ENCODE measurements around the gene ZNF165. TPM values are rescaled to one million over a fixed set of nuclear protein-coding genes. Genes with fewer than 3 reads are reported as not detected.

Gene ZNF165
- total and polyA plus RNA-seq, 4 donors: 0.24 to 2.1 (median 0.52) TPM

GRCh38 chr6:28124971-28125353 lies 44.6 kb downstream of the ZNF165 start:
- no peaks in the 10 kb centered on the region for H3K27me3 ChIP-seq (ENCODE audit: control insufficient read depth in 1 of 2, insufficient read depth in 2 of 2, low read length in 1 of 2)
- intact Hi-C loops (cut with DNase I): loop anchor here in 1 of 2 donors (5.0 kb wide), 1 partner anchor 43 kb away; the partner anchor contains the start of gene ZNF165
- ATAC-seq (ENCODE audit: low FRiP score): peak; percentile 8
- H3K4me3 ChIP-seq (ENCODE audit: low read length in 2 of 2): peak overlapping the region; percentile 33 to 65
- no peak for DNase-seq
- peak overlapping the region in 1 of 2 donors; percentile 55 for H3K27ac ChIP-seq (ENCODE audit: low read depth in 1 of 2, low read length in 2 of 2)
- H3K4me1 ChIP-seq (ENCODE audit: control insufficient read depth in 1 of 2, insufficient read depth in 2 of 2, low read length in 2 of 2): no peaks in the 10 kb centered on the region
- no peaks in the 10 kb centered on the region for H3K9me3 ChIP-seq (ENCODE audit: control insufficient read depth, low read length)
- H3K36me3 ChIP-seq (ENCODE audit: control insufficient read depth in 1 of 2, insufficient read depth in 2 of 2, low read length in 1 of 2): peaks cover 3 to 4% of the 10 kb centered on the region in 2 donors
- 6 to 10% methylated on average over 6 of the region's 6 CpGs for WGBS, 2 donors

- Histone ChIP-seq H3K4me3 (ENCODE audit: low read length in 2 of 2) (no peak overlapping the region), H3K36me3 (ENCODE audit: control insufficient read depth in 1 of 2, insufficient read depth in 2 of 2, low read length in 1 of 2) (peaks cover under 1 to 3% of the 10 kb centered on the region in 2 donors), H3K27ac (ENCODE audit: low read depth in 1 of 2, low read length in 2 of 2) (no peak overlapping the region), H3K27me3 (ENCODE audit: control insufficient read depth in 1 of 2, insufficient read depth in 2 of 2, low read length in 1 of 2) (no peaks in the 10 kb centered on the region), H3K4me1 (ENCODE audit: control insufficient read depth in 1 of 2, insufficient read depth in 2 of 2, low read length in 2 of 2) (no peaks in the 10 kb centered on the region), H3K9me3 (ENCODE audit: control insufficient read depth, low read length) (no peaks in the 10 kb centered on the region)
- DNase-seq: no peak
- intact Hi-C loops (cut with DNase I): no loop called here
- WGBS, 2 donors: 72 to 76% methylated on average over 4 of the region's 4 CpGs
- ATAC-seq (ENCODE audit: low FRiP score): no peak
These were observed 45.0 kb downstream of the ZNF165 start for GRCh38 chr6:28125401-28125800.

DNA sequence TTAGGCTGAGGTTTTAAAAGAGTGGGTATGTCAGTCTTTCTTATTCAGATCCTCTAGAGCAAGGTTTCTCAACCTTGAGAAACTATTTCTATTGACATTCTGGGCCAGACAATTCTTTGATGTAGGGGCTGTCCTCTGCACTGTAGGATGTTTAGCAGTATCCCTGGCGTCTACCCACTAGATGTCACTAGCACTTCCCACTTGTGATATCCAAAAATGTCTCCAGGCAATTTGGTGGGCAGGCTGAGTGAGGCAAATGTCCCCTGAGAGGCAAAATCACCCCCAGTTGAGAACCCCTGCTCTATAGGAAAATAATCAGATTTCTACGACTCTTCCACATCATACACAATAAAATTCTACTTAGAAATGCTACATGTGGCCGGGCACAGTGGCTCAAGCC lies 53.6 kb downstream of the ZNF165 start:
- no peak overlapping the region for H3K27ac ChIP-seq (ENCODE audit: low read depth in 1 of 2, low read length in 2 of 2)
- no peak for ATAC-seq (ENCODE audit: low FRiP score)
- intact Hi-C loops (cut with DNase I): loop anchor here (2.0 to 10.0 kb wide), 2 partner anchors 121 to 221 kb away; partner anchors contain the start of genes NKAPL (in 1 of the 2) and ZKSCAN4 (in 1 of the 2)
- no peaks in the 10 kb centered on the region for H3K4me1 ChIP-seq (ENCODE audit: control insufficient read depth in 1 of 2, insufficient read depth in 2 of 2, low read length in 2 of 2)
- WGBS, 2 donors: 47 to 52% methylated on average over 3 of the region's 3 CpGs
- H3K9me3 ChIP-seq (ENCODE audit: control insufficient read depth, low read length): no peaks in the 10 kb centered on the region
- no peaks in the 10 kb centered on the region for H3K27me3 ChIP-seq (ENCODE audit: control insufficient read depth in 1 of 2, insufficient read depth in 2 of 2, low read length in 1 of 2)
- no peak overlapping the region for H3K4me3 ChIP-seq (ENCODE audit: low read length in 2 of 2)
- DNase-seq: no peak
- peaks cover 0 to 3% of the 10 kb centered on the region in 2 donors for H3K36me3 ChIP-seq (ENCODE audit: control insufficient read depth in 1 of 2, insufficient read depth in 2 of 2, low read length in 1 of 2)

DNA sequence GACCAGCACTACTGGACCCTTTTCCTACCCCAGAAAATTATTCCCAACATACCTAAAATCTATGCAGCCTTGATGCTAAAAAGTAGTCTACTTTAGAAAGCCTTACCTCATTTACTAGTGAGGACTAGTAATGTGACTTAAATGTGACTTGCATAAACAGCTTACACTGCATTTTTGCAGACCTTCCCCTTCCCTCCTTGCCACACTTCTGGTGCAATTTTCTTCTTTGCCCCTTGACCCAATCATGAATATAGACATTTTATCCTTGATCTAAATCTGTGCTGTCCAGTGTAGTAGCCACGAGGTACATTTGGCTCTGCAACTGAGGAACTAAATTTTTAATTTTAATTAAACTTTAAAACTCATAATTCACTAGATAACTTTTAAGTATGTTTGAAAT lies 54.3 kb downstream of the ZNF165 start:
- ATAC-seq (ENCODE audit: low FRiP score): no peak
- no peak overlapping the region for H3K27ac ChIP-seq (ENCODE audit: low read depth in 1 of 2, low read length in 2 of 2)

GRCh38 chr6:28135393-28135792 lies 55.0 kb downstream of the ZNF165 start:
- no peak overlapping the region for H3K4me3 ChIP-seq (ENCODE audit: low read length in 2 of 2)
- intact Hi-C loops (cut with DNase I): loop anchor here (2.0 to 10.0 kb wide), 3 partner anchors 119 to 222 kb away; partner anchors contain the start of genes NKAPL (in 1 of the 2) and ZKSCAN4 (in 1 of the 2)
- no peaks in the 10 kb centered on the region for H3K9me3 ChIP-seq (ENCODE audit: control insufficient read depth, low read length)
- WGBS, 2 donors: 12 to 15% methylated on average over 3 of the region's 3 CpGs
- DNase-seq: no peak
- H3K36me3 ChIP-seq (ENCODE audit: control insufficient read depth in 1 of 2, insufficient read depth in 2 of 2, low read length in 1 of 2): no peaks in the 10 kb centered on the region
- H3K27me3 ChIP-seq (ENCODE audit: control insufficient read depth in 1 of 2, insufficient read depth in 2 of 2, low read length in 1 of 2): no peaks in the 10 kb centered on the region
- no peak for ATAC-seq (ENCODE audit: low FRiP score)
- H3K27ac ChIP-seq (ENCODE audit: low read depth in 1 of 2, low read length in 2 of 2): no peak overlapping the region
- no peaks in the 10 kb centered on the region for H3K4me1 ChIP-seq (ENCODE audit: control insufficient read depth in 1 of 2, insufficient read depth in 2 of 2, low read length in 2 of 2)

More for the DNA sequence above, 54.3 kb downstream of the ZNF165 start:
- no peak for DNase-seq
- Histone ChIP-seq H3K27me3 (ENCODE audit: control insufficient read depth in 1 of 2, insufficient read depth in 2 of 2, low read length in 1 of 2) (no peaks in the 10 kb centered on the region), H3K9me3 (ENCODE audit: control insufficient read depth, low read length) (no peaks in the 10 kb centered on the region), H3K36me3 (ENCODE audit: control insufficient read depth in 1 of 2, insufficient read depth in 2 of 2, low read length in 1 of 2) (no peaks in the 10 kb centered on the region), H3K4me3 (ENCODE audit: low read length in 2 of 2) (no peak overlapping the region), H3K4me1 (ENCODE audit: control insufficient read depth in 1 of 2, insufficient read depth in 2 of 2, low read length in 2 of 2) (no peaks in the 10 kb centered on the region)
- intact Hi-C loops (cut with DNase I): loop anchor here (2.0 to 10.0 kb wide), 3 partner anchors 120 to 223 kb away; partner anchors contain the start of genes NKAPL (in 1 of the 2) and ZKSCAN4 (in 1 of the 2)
- WGBS, 2 donors: 71 to 82% methylated on average over 1 of the region's 1 CpG

DNA sequence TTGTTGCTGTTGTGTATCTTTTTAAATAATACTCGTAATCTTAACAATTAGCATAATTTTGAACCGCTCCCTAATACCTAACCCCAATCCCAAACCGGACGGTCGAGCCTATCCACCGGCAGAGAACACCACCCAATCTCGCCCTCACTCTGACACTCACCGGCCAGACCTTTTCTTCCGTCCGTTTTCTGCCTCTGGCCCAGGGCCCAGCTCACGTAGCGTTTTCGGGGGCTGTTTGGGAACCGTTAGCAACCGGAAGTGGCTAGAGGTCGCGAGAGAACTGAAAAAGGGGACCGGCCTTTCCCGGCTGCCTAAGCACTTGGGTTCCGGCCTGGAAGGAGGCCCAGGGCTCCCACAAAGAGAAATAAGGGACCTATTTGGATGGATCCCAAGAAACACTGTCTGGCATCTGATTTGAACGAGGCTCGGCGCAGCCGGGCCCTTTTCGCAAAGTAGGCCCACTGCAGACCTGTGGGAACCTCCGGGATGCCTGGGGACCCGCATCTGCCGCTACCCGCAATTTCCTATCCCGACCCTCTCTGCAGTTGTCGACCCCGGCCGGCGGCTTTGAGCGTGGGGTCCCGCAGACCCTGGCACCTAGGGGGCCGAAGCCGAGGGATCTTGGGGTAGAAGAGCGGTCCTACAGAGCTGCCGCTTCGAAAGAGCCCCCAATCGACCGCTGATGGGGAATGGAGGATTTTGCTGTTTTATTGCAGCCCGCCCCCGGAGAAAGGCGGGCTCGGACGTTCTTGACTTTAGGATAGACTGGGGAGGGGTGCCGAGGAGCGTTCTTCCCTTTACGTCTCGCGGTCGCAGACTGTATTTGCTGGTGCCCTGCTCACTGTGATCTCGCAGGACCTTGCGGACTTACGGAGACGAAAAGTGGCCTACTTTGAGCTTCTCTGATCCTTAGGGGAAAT lies 56.5 kb downstream of the ZNF165 start:
- Histone ChIP-seq H3K27ac (ENCODE audit: low read depth in 1 of 2, low read length in 2 of 2) (peak overlapping the region; percentile 91 to 99), H3K9me3 (ENCODE audit: control insufficient read depth, low read length) (no peaks in the 10 kb centered on the region), H3K36me3 (ENCODE audit: control insufficient read depth in 1 of 2, insufficient read depth in 2 of 2, low read length in 1 of 2) (no peaks in the 10 kb centered on the region), H3K27me3 (ENCODE audit: control insufficient read depth in 1 of 2, insufficient read depth in 2 of 2, low read length in 1 of 2) (no peaks in the 10 kb centered on the region), H3K4me3 (ENCODE audit: low read length in 2 of 2) (peak overlapping the region; percentile 88 to 91), H3K4me1 (ENCODE audit: control insufficient read depth in 1 of 2, insufficient read depth in 2 of 2, low read length in 2 of 2) (no peaks in the 10 kb centered on the region)
- DNase-seq (peak; percentile 94 to 96), ATAC-seq (ENCODE audit: low FRiP score) (peak; percentile 94)
- intact Hi-C loops (cut with DNase I): loop anchor here in 1 of 2 donors (5.0 to 10.0 kb wide), 2 partner anchors 118 to 220 kb away; partner anchors contain the start of genes NKAPL and ZKSCAN4
- 0% methylated on average over 58 of the region's 58 CpGs for WGBS, 2 donors

DNA sequence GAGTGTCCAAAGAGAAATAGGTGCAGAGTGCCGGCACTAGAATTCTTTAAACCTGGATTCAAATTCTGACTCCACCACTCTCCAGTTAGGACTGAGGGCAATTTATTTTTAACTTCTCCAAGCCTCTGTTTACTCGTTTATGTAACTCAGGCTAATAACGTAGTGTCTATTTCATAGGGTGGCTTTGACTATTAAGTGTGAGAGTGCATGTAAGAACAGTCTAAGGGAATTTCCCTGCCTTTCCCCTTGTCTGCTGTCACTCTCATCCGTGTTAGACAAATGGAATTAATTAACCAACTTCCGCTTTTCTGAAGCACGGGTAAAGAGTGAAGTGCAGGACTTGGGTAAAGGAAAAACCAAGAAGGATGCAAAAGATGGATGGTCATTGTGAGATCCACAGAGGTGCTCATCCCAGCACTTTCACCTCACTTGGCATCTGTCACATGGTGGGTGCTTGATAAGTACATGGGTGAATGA lies 57.2 kb downstream of the ZNF165 start:
- Histone ChIP-seq H3K36me3 (ENCODE audit: control insufficient read depth in 1 of 2, insufficient read depth in 2 of 2, low read length in 1 of 2) (no peaks in the 10 kb centered on the region), H3K9me3 (ENCODE audit: control insufficient read depth, low read length) (no peaks in the 10 kb centered on the region), H3K4me3 (ENCODE audit: low read length in 2 of 2) (peak overlapping the region; percentile 88 to 91), H3K27me3 (ENCODE audit: control insufficient read depth in 1 of 2, insufficient read depth in 2 of 2, low read length in 1 of 2) (no peaks in the 10 kb centered on the region), H3K4me1 (ENCODE audit: control insufficient read depth in 1 of 2, insufficient read depth in 2 of 2, low read length in 2 of 2) (no peaks in the 10 kb centered on the region), H3K27ac (ENCODE audit: low read depth in 1 of 2, low read length in 2 of 2) (peak overlapping the region; percentile 44 to 91)
- WGBS, 2 donors: 0 to 2% methylated on average over 6 of the region's 6 CpGs
- intact Hi-C loops (cut with DNase I): loop anchor here in 1 of 2 donors (5.0 to 10.0 kb wide), 2 partner anchors 117 to 220 kb away; partner anchors contain the start of genes NKAPL and ZKSCAN4
- no peak for DNase-seq
- no peak for ATAC-seq (ENCODE audit: low FRiP score)
